Transverse colon (tissue), 4 donors: ENCODE measurements around the gene NBEAL2.

Experiments
- CTCF ChIP-seq, 5 experiments: fragments of 200-600 bp in 3 of 5; fragments of 450-650 bp in 2 of 5; sonication (generic) in 3 of 5; IDR thresholded peaks; 1 replicate in 2 of 5; 2 replicates in 3 of 5; pipeline ENCODE4 v1.5.1; 2016 to 2017; ENCODE audit warnings: antibody characterized with exemption in 5 of 5, inconsistent platforms in 3 of 5, mild to moderate bottlenecking in 2 of 5, moderate library complexity in 1 of 5
- EP300 ChIP-seq: sonication (generic); formaldehyde crosslinking; IDR thresholded peaks from one replicate; pipeline ENCODE4 v1.6.1; 2017; ENCODE audit warnings: antibody characterized with exemption, low read depth
- POLR2A ChIP-seq: fragments of 450-650 bp; IDR thresholded peaks from one replicate; pipeline ENCODE4 v1.6.1; 2016; ENCODE audit warnings: antibody characterized with exemption, mild to moderate bottlenecking, moderate library complexity
- POLR2AphosphoS5 ChIP-seq, 3 donors: sonication (generic); formaldehyde crosslinking; IDR thresholded peaks; one replicate each; pipeline ENCODE4 v1.6.1; 2016; ENCODE audit warnings: antibody characterized with exemption in 3 of 3

GRCh38 chr3:47016934-47017435 lies 37.5 kb downstream of the NBEAL2 start:
- TF ChIP-seq POLR2AphosphoS5 (IDR thresholded peaks at IDR 0.05) = no peak
- no peak for TF ChIP-seq CTCF (IDR thresholded peaks at IDR 0.05)
- no peak for TF ChIP-seq EP300
- no peak for TF ChIP-seq POLR2A
